Astrocyte (in vitro differentiated cells and primary cell): Measurements from ENCODE around the gene NOTCH2. TPM values are rescaled to one million over a fixed set of nuclear protein-coding genes. Genes with fewer than 3 reads are reported as not detected.

Experiments
- DNase-seq: peaks from one replicate; pipeline ENCODE4 v3.0.0-alpha.2; 2010; ENCODE audit warnings: low read depth
- FAIRE-seq: peaks from 2 replicates; lab custom pipeline; 2011; peaks lifted over from hg19 to GRCh38; lab: Jason Lieb, UNC
- H2AFZ ChIP-seq: 2 replicates; pipeline ENCODE4 v1.6.0; 2012; ENCODE audit warnings: low read depth, low read length, inconsistent platforms
- H3K27ac ChIP-seq: 2 replicates; pipeline ENCODE4 v1.5.1; 2011; ENCODE audit warnings: low read depth, low read length, inconsistent platforms
- H3K27me3 ChIP-seq: 2 replicates; pipeline ENCODE4 v1.6.0; 2011; ENCODE audit warnings: low read length, inconsistent platforms; ENCODE audit not compliant: insufficient read depth
- H3K36me3 ChIP-seq: 2 replicates; pipeline ENCODE4 v1.5.1; 2011; ENCODE audit warnings: low read length, inconsistent platforms; ENCODE audit not compliant: insufficient read depth
- H3K4me1 ChIP-seq: 2 replicates; pipeline ENCODE4 v1.5.1; 2011; ENCODE audit warnings: low read length, inconsistent platforms; ENCODE audit not compliant: insufficient read depth
- H3K4me2 ChIP-seq: 2 replicates; pipeline ENCODE4 v1.6.0; 2012; ENCODE audit warnings: low read length, inconsistent platforms
- H3K4me3 ChIP-seq: 2 replicates; pipeline ENCODE4 v1.5.1; 2011; ENCODE audit warnings: low read depth, mild to moderate bottlenecking, low read length, inconsistent platforms; ENCODE audit not compliant: insufficient read depth
- H3K79me2 ChIP-seq: 2 replicates; pipeline ENCODE4 v1.6.0; 2012; ENCODE audit warnings: mild to moderate bottlenecking, low read length, inconsistent platforms; ENCODE audit not compliant: insufficient read depth
- H3K9ac ChIP-seq: 2 replicates; pipeline ENCODE4 v1.6.0; 2012; ENCODE audit warnings: mild to moderate bottlenecking, low read length, inconsistent platforms
- H3K9me3 ChIP-seq: 2 replicates; pipeline ENCODE4 v1.5.1; 2012; ENCODE audit warnings: low read depth, mild to moderate bottlenecking, low read length, inconsistent platforms; ENCODE audit not compliant: insufficient read depth
- H4K20me1 ChIP-seq: 2 replicates; pipeline ENCODE4 v1.6.0; 2012; ENCODE audit warnings: low read length, inconsistent platforms; ENCODE audit not compliant: insufficient read depth
- H3K27ac Mint-ChIP-seq: one replicate; pipeline ENCODE4 v1.8.0; 2021; ENCODE audit warnings: mild to moderate bottlenecking, mixed read lengths; ENCODE audit not compliant: unreplicated experiment
- H3K27me3 Mint-ChIP-seq: one replicate; pipeline ENCODE4 v1.8.0; 2021; ENCODE audit warnings: low read depth, mixed read lengths; ENCODE audit not compliant: unreplicated experiment
- H3K36me3 Mint-ChIP-seq: one replicate; pipeline ENCODE4 v1.8.0; 2021; ENCODE audit warnings: low read depth, mixed read lengths; ENCODE audit not compliant: unreplicated experiment
- H3K4me1 Mint-ChIP-seq: one replicate; pipeline ENCODE4 v1.8.0; 2021; ENCODE audit warnings: low read depth, mixed read lengths; ENCODE audit not compliant: unreplicated experiment
- H3K4me3 Mint-ChIP-seq: one replicate; pipeline ENCODE4 v1.8.0; 2021; ENCODE audit warnings: mild to moderate bottlenecking, moderate library complexity, mixed read lengths; ENCODE audit not compliant: unreplicated experiment
- H3K9me3 Mint-ChIP-seq: one replicate; pipeline ENCODE4 v1.8.0; 2021; ENCODE audit warnings: mild to moderate bottlenecking, mixed read lengths; ENCODE audit not compliant: unreplicated experiment
- EZH2 ChIP-seq: IDR thresholded peaks from 2 replicates; pipeline ENCODE4 v1.6.1; 2012; ENCODE audit warnings: mild to moderate bottlenecking, low read length, inconsistent platforms; ENCODE audit not compliant: insufficient read depth
- total RNA-seq: library from RNA; stranded (reverse); gene quantifications from 2 replicates; pipeline ENCODE4 v1.2.1, GENCODE V29; 2021
- TF ChIP-seq, protein P1 (sequence below): IDR thresholded peaks from 2 replicates; pipeline ENCODE4 v1.5.1; 2011; ENCODE audit warnings: low read depth, mild to moderate bottlenecking, inconsistent platforms, low read length, moderate library complexity; ENCODE audit not compliant: insufficient read depth

NOTCH2 gene
- total RNA-seq, 1 donor from 2014 or later, result 194 TPM

GRCh38 chr1:119912963-119913362 lies 156.5 kb downstream of the NOTCH2 start:
- Mint-ChIP-seq H3K4me3 (no peak overlapping the region), H3K4me1 (peaks cover 22% of the 10 kb centered on the region), H3K9me3 (no peaks in the 10 kb centered on the region), H3K36me3 (peaks cover 58% of the 10 kb centered on the region), H3K27ac (peak overlapping the region; percentile 5), H3K27me3 (no peaks in the 10 kb centered on the region)
- H3K36me3 ChIP-seq, result peaks cover 43% of the 10 kb centered on the region
- H3K4me2 ChIP-seq, result no peak overlapping the region
- H3K4me1 ChIP-seq, result no peaks in the 10 kb centered on the region
- peaks cover 20% of the 10 kb centered on the region for H4K20me1 ChIP-seq
- no peak overlapping the region for H3K4me3 ChIP-seq
- H3K79me2 ChIP-seq, result no peaks in the 10 kb centered on the region
- no peak for DNase-seq
- no peak overlapping the region for H3K27ac ChIP-seq
- H3K9me3 ChIP-seq, result no peaks in the 10 kb centered on the region
- H3K27me3 ChIP-seq, result no peaks in the 10 kb centered on the region
- TF ChIP-seq EZH2, result no peak
- TF ChIP-seq, protein P1, sequence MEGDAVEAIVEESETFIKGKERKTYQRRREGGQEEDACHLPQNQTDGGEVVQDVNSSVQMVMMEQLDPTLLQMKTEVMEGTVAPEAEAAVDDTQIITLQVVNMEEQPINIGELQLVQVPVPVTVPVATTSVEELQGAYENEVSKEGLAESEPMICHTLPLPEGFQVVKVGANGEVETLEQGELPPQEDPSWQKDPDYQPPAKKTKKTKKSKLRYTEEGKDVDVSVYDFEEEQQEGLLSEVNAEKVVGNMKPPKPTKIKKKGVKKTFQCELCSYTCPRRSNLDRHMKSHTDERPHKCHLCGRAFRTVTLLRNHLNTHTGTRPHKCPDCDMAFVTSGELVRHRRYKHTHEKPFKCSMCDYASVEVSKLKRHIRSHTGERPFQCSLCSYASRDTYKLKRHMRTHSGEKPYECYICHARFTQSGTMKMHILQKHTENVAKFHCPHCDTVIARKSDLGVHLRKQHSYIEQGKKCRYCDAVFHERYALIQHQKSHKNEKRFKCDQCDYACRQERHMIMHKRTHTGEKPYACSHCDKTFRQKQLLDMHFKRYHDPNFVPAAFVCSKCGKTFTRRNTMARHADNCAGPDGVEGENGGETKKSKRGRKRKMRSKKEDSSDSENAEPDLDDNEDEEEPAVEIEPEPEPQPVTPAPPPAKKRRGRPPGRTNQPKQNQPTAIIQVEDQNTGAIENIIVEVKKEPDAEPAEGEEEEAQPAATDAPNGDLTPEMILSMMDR, result no peak
- no peak overlapping the region for H3K9ac ChIP-seq
- FAIRE-seq, result no peak
- no peak overlapping the region for H2AFZ ChIP-seq

DNA sequence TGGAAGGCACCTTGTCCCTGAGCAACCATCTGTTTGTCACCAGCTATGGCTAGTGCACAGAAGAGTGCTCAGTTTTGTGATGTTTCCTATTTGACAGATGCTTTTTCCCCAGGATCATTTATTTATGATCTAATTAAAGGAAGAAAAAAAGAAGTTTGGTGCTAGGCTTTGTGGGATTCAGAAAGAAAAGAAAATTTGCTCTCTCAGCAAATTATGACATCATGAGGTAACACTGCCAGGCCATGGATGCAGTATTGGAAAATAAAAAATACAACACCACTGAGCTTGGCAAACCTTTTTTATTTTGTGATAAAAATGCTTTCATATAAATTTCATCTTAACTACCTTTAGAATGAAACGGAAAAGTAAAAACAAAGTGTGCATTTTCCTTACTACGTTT lies 157.7 kb downstream of the NOTCH2 start:
- H2AFZ ChIP-seq, result no peak overlapping the region
- no peak overlapping the region for H3K27ac ChIP-seq
- no peaks in the 10 kb centered on the region for H3K27me3 ChIP-seq
- H3K36me3 ChIP-seq, result peaks cover 32% of the 10 kb centered on the region
- Mint-ChIP-seq H3K27me3 (no peaks in the 10 kb centered on the region), H3K4me3 (no peak overlapping the region), H3K27ac (no peak overlapping the region), H3K36me3 (peaks cover 65% of the 10 kb centered on the region), H3K4me1 (peaks cover 15% of the 10 kb centered on the region), H3K9me3 (peaks cover under 1% of the 10 kb centered on the region)
- no peak overlapping the region for H3K4me2 ChIP-seq
- H3K79me2 ChIP-seq, result no peaks in the 10 kb centered on the region
- FAIRE-seq (no peak), DNase-seq (no peak)
- H4K20me1 ChIP-seq, result peaks cover 20% of the 10 kb centered on the region
- no peaks in the 10 kb centered on the region for H3K9me3 ChIP-seq
- no peak overlapping the region for H3K9ac ChIP-seq
- H3K4me1 ChIP-seq, result no peaks in the 10 kb centered on the region
- TF ChIP-seq EZH2, result no peak
- TF ChIP-seq, protein P1, result no peak
- no peak overlapping the region for H3K4me3 ChIP-seq

DNA sequence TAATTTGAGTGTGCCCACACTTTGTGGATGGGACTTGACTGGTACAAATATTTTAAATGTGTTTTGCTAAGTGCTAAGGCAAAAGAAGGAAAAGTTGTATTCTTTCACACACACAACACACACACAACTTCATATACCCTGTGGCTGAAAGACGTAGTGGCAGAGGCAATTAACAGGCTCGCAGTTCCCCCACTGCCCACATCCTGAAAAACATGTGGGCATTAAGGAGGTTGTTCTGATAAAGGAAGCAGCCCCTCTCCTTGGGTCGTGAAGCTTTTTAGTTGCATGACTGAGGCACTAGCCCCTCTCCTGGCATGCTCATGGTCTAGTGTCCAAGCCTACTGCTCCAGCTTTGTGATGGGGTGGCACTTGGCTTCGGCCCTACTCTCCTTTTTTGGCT lies 158.8 kb downstream of the NOTCH2 start:
- Histone ChIP-seq H3K79me2 (no peaks in the 10 kb centered on the region), H3K27ac (no peak overlapping the region), H4K20me1 (peaks cover 20% of the 10 kb centered on the region), H2AFZ (no peak overlapping the region), H3K36me3 (peaks cover 21% of the 10 kb centered on the region), H3K27me3 (no peaks in the 10 kb centered on the region), H3K4me3 (no peak overlapping the region), H3K9ac (no peak overlapping the region), H3K9me3 (no peaks in the 10 kb centered on the region), H3K4me1 (no peaks in the 10 kb centered on the region), H3K4me2 (no peak overlapping the region)
- Mint-ChIP-seq H3K36me3 (peaks cover 58% of the 10 kb centered on the region), H3K4me3 (no peak overlapping the region), H3K27me3 (no peaks in the 10 kb centered on the region), H3K27ac (no peak overlapping the region), H3K4me1 (peaks cover 15% of the 10 kb centered on the region), H3K9me3 (peaks cover 7% of the 10 kb centered on the region)
- FAIRE-seq (no peak), DNase-seq (no peak)
- TF ChIP-seq EZH2, result no peak
- TF ChIP-seq, protein P1, result no peak
